Liver (tissue), 3 donors: ENCODE results near the gene LAMC2.

Source experiments
- CTCF ChIP-seq: fragments of 150-350 bp; IDR thresholded peaks from 2 replicates; pipeline ENCODE4 v1.5.1; 2017; ENCODE audit warnings: improper control_type of control experiment, low read depth, low read length; ENCODE audit not compliant: missing input control
- FOXA1 ChIP-seq: IDR thresholded peaks from 2 replicates; pipeline ENCODE4 v1.6.1; 2016; ENCODE audit warnings: antibody characterized with exemption
- HNF4G ChIP-seq: IDR thresholded peaks from 2 replicates; pipeline ENCODE4 v1.6.1; 2016; ENCODE audit warnings: antibody characterized with exemption
- JUND ChIP-seq, 2 donors: IDR thresholded peaks; 2 replicates each; pipeline ENCODE4 v1.6.1; 2016; ENCODE audit warnings: antibody characterized with exemption in 2 of 2
- RAD21 ChIP-seq, 2 donors: IDR thresholded peaks; 2 replicates each; pipeline ENCODE4 v1.6.1; 2016; ENCODE audit warnings: antibody characterized with exemption in 2 of 2, mild to moderate bottlenecking in 2 of 2
- REST ChIP-seq: IDR thresholded peaks from 2 replicates; pipeline ENCODE4 v1.6.1; 2016; ENCODE audit warnings: antibody characterized with exemption, mild to moderate bottlenecking
- SP1 ChIP-seq: IDR thresholded peaks from 2 replicates; pipeline ENCODE4 v1.6.1; 2018; ENCODE audit warnings: antibody characterized with exemption, mild to moderate bottlenecking
- YY1 ChIP-seq: IDR thresholded peaks from 2 replicates; pipeline ENCODE4 v1.6.1; 2016; ENCODE audit warnings: antibody characterized with exemption, mild to moderate bottlenecking
- ZBTB33 ChIP-seq: IDR thresholded peaks from 2 replicates; pipeline ENCODE4 v1.6.1; 2016; ENCODE audit warnings: antibody characterized with exemption
- donor health status: healthy.
- donor health status: healthy.

GRCh38 chr1:183210681-183211080 is 24.6 kb downstream of the LAMC2 start:
- TF ChIP-seq CTCF: no peak
- no peak for TF ChIP-seq ZBTB33
- TF ChIP-seq YY1: no peak
- TF ChIP-seq REST: no peak
- TF ChIP-seq FOXA1: no peak
- no peak for TF ChIP-seq JUND (IDR thresholded peaks at IDR 0.05)
- no peak for TF ChIP-seq RAD21 (IDR thresholded peaks at IDR 0.05)
- no peak for TF ChIP-seq SP1
- no peak for TF ChIP-seq HNF4G
